HG03066 (cell line): Measurements from ENCODE around the gene IQSEC1.

ENCODE experiments used
- ATAC-seq: cut with Tn5 transposase; IDR thresholded peaks from one replicate; pipeline ENCODE4 v1.9.1; 2021; ENCODE audit warnings: low read depth; ENCODE audit not compliant: unreplicated experiment

IQSEC1 gene

GRCh38 chr3:12922881-12923431 is 150.3 kb downstream of the IQSEC1 start:
- ATAC-seq, result no peak

- no peak for ATAC-seq
These were observed 150.9 kb downstream of the IQSEC1 start for GRCh38 chr3:12922306-12922705.

DNA sequence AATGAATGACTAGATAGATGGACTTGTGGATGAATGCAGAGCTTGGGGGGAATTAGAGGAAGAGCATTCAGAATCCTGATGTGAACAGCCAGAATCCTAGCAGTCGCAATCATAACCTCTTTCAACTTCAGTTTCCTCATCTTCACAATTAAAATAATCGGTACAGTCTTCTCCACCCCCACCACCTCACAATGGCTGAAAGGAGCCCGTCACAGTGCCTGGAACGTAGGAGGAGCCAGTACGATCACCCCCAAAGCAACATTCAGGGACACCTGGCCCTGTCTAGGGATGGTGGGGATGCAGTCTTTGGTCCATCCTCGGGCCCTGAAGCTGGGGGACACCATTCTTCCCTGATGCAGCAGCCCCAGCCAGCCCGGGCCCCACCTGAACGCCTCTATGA is 151.5 kb downstream of the IQSEC1 start:
- ATAC-seq, result no peak

DNA sequence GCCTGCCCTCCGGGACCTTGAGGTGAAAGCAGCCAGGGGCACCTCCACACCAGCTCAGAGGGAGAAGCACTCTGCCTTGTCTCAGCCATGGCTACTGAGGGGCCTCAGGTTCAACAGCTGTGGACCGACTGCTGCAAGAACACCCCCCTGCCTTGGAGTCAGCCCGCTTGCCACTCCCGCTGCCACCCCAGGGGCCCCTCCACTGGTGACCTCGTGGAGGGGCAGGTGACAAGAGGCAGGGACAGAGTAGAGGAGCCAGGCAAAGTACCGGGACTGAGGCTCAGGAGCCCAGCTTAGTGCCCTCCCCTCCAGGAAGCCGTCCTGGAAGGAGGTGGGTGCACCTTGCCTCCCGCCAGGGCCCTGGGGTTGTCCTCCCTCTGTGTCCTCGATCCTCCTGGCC is 152.3 kb downstream of the IQSEC1 start:
- no peak for ATAC-seq

- ATAC-seq, result no peak
These were observed 154.0 kb downstream of the IQSEC1 start for GRCh38 chr3:12919205-12919604.

DNA sequence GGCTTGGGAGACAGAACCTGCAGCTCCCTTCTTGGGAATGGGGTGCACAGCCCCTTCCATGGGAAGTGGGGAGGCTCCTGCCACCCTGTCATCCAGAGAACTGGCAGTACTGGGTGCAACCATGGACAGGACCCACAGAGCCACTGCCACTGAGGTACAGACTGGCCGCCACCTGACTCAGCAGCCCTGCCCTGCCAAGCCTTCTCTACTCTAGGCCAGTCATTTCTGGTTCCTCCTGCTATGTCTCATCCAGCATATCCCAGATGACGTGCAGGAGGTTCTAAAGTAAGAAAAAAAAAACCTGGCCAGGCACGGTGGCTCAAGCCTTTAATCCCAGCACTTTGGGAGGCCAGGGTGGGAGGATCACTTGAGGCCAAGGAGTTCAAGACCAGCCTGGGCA is 155.0 kb downstream of the IQSEC1 start:
- ATAC-seq, result no peak

GRCh38 chr3:12916159-12916558 is 157.1 kb downstream of the IQSEC1 start:
- peak; percentile 68 for ATAC-seq

- ATAC-seq, result no peak
These were observed 159.1 kb downstream of the IQSEC1 start for GRCh38 chr3:12914088-12914487.

DNA sequence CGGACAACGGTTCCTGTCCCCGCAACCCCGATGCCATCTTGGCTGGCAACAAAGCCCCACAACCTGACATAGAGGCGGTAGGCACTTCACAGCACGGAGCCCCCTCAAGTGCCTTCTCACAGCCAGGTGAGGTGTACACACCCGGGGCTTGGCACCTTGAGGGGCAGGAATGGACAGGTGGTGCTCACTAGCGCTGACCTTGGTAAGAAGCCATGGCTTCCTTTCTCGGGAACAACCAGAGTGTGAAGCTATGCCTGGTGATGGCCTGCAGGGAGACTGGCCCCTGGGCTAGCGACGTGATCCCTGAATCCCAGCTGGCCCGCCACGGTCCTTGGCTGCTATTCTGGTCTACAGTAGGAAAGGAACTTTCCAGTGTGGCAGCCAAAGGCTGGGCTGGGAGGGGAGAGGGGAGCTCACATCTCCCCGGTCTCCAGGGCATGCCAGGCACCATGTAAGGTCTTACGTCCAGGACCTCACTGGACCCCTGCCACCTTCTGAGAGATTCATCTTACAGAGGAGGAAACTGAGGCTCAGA is 161.3 kb downstream of the IQSEC1 start:
- ATAC-seq, result no peak

DNA sequence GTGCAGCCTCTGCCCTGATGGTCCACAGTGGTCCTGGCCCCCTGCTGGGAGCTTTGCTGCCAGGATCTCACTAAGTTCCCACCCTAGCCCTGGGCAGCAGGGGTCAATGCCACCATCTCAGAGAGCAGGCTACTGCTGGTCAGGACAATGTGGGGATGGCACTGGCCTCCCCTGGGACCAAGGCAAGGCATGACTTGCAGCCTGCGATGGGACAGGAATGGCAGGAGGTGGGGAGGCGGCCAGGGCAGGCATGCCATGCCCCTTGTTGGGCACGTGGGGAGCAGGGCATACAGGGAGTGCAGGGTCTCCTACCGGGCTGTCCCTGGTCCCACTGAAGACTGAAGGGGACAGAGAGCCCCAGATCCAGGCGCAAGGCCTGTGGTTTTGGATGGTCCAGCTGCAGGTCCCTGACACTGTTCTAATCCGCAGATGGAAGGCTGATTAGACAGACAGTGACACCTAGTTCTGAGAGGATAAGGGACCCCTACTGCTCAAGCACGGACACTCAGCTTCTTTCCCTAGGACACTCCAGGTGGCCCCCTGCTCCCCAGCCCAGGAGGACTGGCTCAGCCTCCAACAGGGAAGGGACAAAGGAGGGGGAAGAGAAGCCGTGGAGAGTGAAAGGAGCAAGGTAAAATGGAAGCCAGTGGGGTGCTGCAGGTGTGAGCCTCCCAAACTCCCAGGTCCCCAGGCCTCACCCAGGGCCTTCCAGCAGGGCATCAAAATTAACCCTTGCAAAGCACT is 162.7 kb downstream of the IQSEC1 start:
- no peak for ATAC-seq

GRCh38 chr3:12909710-12910109 is 163.5 kb downstream of the IQSEC1 start:
- ATAC-seq, result no peak

DNA sequence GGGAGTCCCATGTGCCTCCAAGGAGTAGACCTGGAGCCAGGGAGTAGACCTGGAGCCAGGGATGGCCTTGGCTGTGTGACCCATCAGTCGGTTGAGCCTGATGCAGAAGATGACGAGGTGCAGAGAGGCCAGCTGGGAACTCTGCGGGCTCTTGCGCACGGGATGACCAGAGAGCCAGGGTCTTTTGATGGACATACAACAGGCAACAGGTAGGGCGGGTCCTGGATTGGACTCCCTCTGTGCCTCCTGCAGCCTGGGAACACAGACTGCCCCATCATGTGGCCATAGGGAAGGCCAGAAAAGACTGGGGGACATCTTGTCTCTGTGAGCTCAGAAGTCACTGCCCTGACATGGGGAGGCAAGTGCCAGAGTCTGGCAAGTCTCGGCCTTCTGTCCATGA is 164.4 kb downstream of the IQSEC1 start:
- ATAC-seq, result no peak

- ATAC-seq, result no peak
These were observed 165.0 kb downstream of the IQSEC1 start for GRCh38 chr3:12908136-12908730.

DNA sequence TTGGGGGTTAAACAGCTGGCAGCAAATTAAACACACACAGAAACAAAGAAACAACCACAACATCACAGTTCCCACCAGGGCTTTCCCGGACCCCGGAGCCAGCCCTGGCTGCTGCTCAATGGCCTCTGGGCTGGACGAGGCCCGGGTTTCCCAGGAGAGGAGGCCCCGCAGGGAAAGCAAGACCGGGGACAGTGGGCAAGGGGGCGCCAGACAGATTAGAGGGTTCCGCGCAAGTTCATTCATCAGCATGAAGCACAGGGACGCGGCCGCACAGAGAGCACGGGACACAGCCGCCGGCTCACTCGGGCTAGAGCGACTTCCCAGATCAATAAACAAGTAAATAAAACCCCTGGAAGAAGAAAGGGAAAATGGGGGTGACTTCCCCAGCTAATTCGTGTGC is 165.5 kb downstream of the IQSEC1 start:
- no peak for ATAC-seq

- no peak for ATAC-seq
These were observed 165.9 kb downstream of the IQSEC1 start for GRCh38 chr3:12907296-12907695.

GRCh38 chr3:12906916-12907290 is 166.3 kb downstream of the IQSEC1 start:
- no peak for ATAC-seq

- ATAC-seq, result no peak
These were observed 166.9 kb downstream of the IQSEC1 start for GRCh38 chr3:12906141-12906915.

DNA sequence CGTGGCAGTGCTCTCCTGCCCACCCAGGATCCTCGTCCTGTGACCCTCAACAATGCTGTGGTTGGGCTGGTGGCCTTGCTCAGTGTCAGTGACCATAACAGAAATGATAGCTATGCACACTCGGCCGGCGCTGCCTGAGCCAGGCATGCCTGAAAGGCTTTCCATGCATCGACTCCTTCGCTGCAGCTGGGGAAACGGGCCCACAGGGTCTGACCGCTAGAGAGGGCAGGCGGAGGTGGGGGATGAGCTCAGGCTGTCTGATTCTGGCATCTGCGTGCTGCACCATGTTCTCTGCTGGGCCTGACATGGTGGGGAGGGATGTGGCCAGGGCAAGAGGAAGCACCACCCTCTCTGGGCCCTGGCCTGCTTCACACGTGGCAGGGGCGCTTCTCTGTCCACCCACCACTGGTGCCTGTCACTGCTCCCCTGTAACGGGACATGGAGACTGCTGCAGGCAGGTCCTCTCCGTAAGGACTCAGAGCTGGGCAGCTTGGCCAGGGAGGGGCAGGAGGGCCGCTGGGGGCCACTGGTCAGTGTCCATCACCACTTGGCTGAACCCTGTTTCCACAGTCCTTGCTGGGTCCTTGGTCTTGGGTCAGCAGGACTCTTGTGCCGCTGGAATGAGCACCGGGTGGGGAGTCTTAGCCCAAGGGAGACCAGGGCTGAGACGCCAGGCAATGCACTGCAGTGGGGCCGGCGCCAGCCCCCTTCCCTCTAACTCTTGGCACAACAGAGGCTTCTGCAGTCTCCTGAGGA is 167.7 kb downstream of the IQSEC1 start:
- no peak for ATAC-seq

DNA sequence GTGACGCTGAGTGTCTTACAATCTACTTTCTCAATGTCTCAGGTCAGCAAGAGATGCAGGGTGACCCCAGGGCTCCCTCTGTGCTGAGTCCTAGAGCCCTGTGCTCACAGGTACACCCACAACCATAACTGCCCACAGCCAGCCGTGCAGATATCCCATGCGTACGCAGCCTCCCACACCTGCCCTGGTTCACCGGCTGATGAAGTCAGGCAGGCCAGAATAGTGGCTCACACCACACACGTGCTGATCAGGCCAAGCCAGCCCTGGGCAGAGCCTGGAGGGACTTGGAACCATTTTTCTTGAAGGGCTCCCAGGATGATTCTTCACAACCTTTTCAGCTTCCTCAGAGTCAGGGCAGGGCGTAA is 168.3 kb downstream of the IQSEC1 start:
- ATAC-seq, result no peak

DNA sequence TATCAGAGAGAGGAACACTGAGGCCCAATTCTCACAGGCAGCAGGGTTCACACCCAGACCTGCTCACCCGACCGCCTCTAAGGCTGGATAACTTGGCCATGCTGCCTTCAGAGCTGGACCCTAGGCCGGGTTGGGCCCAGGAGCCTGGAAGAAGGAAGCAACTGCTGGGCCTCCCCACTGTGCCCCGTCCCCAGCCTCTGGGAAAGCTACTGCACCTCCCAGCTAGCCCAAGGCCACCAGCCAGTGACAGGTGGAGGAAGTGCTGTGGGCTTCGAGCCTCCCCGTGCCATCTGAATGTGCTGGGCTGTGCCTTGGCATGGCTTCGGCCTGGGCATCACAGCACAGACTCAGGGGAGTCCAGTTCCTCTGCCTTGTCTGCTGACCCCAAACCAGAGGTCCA is 169.3 kb downstream of the IQSEC1 start:
- ATAC-seq, result no peak
